ENCODE measurements around the gene TSHZ2. TPM values are rescaled to one million over a fixed set of nuclear protein-coding genes. Genes with fewer than 3 reads are reported as not detected.

TSHZ2 gene
- total and polyA plus RNA-seq, 9 of the 15 experiments (the other 6 are each of a cell fraction or from before 2014, with no cell fraction given): 0.03 to 0.20 (median 0.05) TPM; not detected in 4

- TF ChIP-seq ZMIZ1 (IDR thresholded peaks at IDR 0.05; ENCODE audit: low read depth in 2 of 2, low read length in 2 of 2): no peak
These were observed 38.0 kb downstream of the TSHZ2 start (continued) for GRCh38 chr20:53009979-53010735.

DNA sequence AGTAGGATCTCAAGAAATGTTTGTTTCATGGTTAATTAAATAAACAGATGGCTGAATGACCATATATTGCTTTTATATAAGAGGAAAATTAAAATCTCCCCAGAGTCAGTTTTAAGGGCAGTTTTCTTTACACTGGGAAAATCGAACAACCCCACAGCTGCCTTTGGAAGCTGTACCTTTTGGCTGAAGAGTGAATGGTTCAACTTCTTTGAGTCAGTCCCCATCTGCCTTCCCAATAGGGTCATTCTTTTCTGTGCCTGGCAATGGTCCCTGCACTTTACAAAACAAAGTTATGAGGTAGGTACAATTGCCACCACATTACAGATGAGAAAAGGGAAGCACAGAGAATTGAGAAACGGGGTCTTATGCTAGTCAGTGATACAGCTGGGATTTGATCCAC, 39.5 kb downstream of the TSHZ2 start:
- Histone ChIP-seq H3K27ac (ENCODE audit: extremely low read depth, low read depth, low read length) (no peak overlapping the region), H3K4me3 (no peak overlapping the region), H3K9me3 (replicated peaks; ENCODE audit: control insufficient read depth, insufficient read depth, low read depth, low read length) (no peaks in the 10 kb centered on the region), H3K4me1 (replicated peaks in 1 of 2; ENCODE audit: control insufficient read depth in 2 of 2, insufficient read depth in 2 of 2, low read length in 2 of 2) (no peaks in the 10 kb centered on the region), H3K27me3 (ENCODE audit: control insufficient read depth in 2 of 2, insufficient read depth in 2 of 2, low read length in 2 of 2) (peaks cover 0 to 9% of the 10 kb centered on the region in 2 experiments; a peak in 1 of 5 replicates), H3K36me3 (ENCODE audit: control insufficient read depth, insufficient read depth, low read length) (no peaks in the 10 kb centered on the region), H3K79me2 (ENCODE audit: control insufficient read depth, insufficient read depth, low read length) (no peaks in the 10 kb centered on the region), H3K9ac (ENCODE audit: insufficient read depth in 1 of 2, low read depth in 2 of 2, low read length in 2 of 2) (no peak overlapping the region), H3K4me2 (ENCODE audit: insufficient read depth, low read length) (no peak overlapping the region), H2AFZ (ENCODE audit: low read depth, low read length) (no peak overlapping the region), H3K9me1 (ENCODE audit: control insufficient read depth, insufficient read depth, low read length) (no peaks in the 10 kb centered on the region), H4K20me1 (replicated peaks; ENCODE audit: control insufficient read depth, insufficient read depth, low read length) (no peaks in the 10 kb centered on the region)
- FAIRE-seq: no peak
- CTCF ChIA-PET (ENCODE audit: low intra/inter-chr PET ratio): no interaction called here
- no peak for ATAC-seq
- intact Hi-C loops (cut with micrococcal nuclease) (no loop called here), in situ Hi-C loops (cut with MboI) (no loop called here)
- BruUV-seq (replicated peaks): no TSS peak
- WGBS (ENCODE audit: insufficient coverage, low coverage, missing lambda C conversion rate): 0% methylated on average over 2 of the region's 2 CpGs
- no peak for DNase-seq (ENCODE audit: extremely low read depth in 1 of 4, low spot score in 3 of 4)
- no peak for TF ChIP-seq BCOR (IDR thresholded peaks at IDR 0.05)
- TF ChIP-seq, protein P1, sequence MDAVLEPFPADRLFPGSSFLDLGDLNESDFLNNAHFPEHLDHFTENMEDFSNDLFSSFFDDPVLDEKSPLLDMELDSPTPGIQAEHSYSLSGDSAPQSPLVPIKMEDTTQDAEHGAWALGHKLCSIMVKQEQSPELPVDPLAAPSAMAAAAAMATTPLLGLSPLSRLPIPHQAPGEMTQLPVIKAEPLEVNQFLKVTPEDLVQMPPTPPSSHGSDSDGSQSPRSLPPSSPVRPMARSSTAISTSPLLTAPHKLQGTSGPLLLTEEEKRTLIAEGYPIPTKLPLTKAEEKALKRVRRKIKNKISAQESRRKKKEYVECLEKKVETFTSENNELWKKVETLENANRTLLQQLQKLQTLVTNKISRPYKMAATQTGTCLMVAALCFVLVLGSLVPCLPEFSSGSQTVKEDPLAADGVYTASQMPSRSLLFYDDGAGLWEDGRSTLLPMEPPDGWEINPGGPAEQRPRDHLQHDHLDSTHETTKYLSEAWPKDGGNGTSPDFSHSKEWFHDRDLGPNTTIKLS (IDR thresholded peaks at IDR 0.05; ENCODE audit: borderline replicate concordance, low read depth): no peak
- no peak for TF ChIP-seq ZNF79 (CRISPR knock-in tag; IDR thresholded peaks at IDR 0.05; ENCODE audit: low read depth)
- TF ChIP-seq GABPB2 (CRISPR knock-in tag; conservative IDR thresholded peaks at IDR 0.05): no peak
- TF ChIP-seq, protein P2, sequence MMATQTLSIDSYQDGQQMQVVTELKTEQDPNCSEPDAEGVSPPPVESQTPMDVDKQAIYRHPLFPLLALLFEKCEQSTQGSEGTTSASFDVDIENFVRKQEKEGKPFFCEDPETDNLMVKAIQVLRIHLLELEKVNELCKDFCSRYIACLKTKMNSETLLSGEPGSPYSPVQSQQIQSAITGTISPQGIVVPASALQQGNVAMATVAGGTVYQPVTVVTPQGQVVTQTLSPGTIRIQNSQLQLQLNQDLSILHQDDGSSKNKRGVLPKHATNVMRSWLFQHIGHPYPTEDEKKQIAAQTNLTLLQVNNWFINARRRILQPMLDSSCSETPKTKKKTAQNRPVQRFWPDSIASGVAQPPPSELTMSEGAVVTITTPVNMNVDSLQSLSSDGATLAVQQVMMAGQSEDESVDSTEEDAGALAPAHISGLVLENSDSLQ (IDR thresholded peaks at IDR 0.05): no peak
- no peak for TF ChIP-seq KLF1 (tag; IDR thresholded peaks at IDR 0.05)
- POLR2A ChIA-PET: interaction anchor here (0.7 kb wide), 1 partner anchor 859 kb away, joined by 3 read pairs; no protein-coding TSS in a partner anchor
